Measurements from ENCODE around the gene GAL3ST2.

GAL3ST2 gene

DNA sequence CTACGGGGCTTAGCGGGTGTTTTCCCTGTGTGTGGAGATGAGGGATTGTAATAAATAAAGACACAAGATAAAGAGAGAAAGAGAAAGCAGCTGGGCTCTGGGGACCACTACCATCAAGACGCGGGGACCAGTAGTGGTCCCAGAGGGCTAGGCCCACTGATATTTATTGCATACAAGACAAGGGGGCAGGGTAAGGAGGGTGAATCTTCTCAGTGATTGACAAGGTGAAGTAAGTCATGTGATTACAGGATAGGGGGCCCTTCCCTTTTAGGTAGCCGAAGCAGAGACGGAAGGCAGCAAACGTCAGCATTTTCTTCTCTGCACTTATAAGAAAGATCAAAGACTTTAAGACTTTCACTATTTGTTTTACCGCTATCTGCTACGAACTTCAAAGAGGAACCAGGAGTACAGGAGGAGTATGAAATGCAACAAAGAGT is 4.5 kb upstream of the GAL3ST2 start:
- no peak overlapping the region for H3K4me3 ChIP-seq (ENCODE audit: control insufficient read depth, low read depth, low read length)
- DNase-seq (ENCODE audit: low read depth) = no peak
- TF ChIP-seq, protein P1, sequence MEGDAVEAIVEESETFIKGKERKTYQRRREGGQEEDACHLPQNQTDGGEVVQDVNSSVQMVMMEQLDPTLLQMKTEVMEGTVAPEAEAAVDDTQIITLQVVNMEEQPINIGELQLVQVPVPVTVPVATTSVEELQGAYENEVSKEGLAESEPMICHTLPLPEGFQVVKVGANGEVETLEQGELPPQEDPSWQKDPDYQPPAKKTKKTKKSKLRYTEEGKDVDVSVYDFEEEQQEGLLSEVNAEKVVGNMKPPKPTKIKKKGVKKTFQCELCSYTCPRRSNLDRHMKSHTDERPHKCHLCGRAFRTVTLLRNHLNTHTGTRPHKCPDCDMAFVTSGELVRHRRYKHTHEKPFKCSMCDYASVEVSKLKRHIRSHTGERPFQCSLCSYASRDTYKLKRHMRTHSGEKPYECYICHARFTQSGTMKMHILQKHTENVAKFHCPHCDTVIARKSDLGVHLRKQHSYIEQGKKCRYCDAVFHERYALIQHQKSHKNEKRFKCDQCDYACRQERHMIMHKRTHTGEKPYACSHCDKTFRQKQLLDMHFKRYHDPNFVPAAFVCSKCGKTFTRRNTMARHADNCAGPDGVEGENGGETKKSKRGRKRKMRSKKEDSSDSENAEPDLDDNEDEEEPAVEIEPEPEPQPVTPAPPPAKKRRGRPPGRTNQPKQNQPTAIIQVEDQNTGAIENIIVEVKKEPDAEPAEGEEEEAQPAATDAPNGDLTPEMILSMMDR (conservative IDR thresholded peaks at IDR 0.05; ENCODE audit: control insufficient read depth, insufficient read depth, low read depth, low read length) = no peak

DNA sequence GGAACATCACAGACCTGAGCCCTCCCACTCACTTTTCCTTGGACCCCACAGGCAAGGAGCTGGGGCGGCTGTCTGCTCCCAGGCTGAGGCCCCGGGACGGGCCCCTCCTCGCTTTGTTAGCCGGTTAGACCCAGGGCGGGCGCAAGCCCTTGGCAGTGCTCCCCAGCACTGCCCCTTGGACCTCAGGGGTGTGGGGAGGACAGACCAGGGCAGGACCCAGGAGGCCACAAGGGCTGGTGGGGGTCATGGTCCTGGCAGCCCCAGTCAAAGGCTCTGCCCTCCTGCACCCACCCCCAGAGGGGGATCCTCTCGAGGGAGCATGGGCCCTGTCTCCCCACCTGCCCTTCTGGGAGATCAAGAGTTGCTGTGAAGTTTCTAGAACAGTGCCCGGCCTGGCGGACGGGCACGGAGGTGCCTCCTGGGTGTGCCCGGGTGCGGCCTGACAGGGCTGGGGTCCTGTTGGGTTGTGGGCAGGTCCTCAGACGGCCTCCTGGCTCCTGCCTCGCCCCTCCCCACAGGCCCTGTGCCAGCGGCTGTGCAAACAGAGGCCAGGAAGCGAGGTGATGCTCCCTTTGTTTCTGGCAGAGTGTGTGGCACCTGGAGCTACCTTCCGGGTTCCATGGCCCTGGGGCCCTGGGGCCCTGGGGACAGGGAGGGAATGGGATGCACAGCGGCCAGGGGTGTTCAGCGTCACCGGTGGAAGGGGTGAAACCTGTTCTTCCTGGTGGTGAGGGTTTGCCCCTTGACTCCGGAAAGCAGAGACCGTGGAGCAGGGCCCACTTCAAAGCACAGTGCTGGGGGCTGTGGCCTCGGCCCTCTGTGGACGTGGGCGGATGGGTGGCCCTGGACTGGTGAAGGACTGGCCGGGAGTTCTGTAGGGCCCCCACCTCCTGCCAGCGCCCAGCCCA is 2.9 kb upstream of the GAL3ST2 start:
- DNase-seq (ENCODE audit: low read depth) = no peak
- TF ChIP-seq, protein P1 (conservative IDR thresholded peaks at IDR 0.05; ENCODE audit: control insufficient read depth, insufficient read depth, low read depth, low read length) = no peak
- no peak overlapping the region for H3K4me3 ChIP-seq (ENCODE audit: control insufficient read depth, low read depth, low read length)

DNA sequence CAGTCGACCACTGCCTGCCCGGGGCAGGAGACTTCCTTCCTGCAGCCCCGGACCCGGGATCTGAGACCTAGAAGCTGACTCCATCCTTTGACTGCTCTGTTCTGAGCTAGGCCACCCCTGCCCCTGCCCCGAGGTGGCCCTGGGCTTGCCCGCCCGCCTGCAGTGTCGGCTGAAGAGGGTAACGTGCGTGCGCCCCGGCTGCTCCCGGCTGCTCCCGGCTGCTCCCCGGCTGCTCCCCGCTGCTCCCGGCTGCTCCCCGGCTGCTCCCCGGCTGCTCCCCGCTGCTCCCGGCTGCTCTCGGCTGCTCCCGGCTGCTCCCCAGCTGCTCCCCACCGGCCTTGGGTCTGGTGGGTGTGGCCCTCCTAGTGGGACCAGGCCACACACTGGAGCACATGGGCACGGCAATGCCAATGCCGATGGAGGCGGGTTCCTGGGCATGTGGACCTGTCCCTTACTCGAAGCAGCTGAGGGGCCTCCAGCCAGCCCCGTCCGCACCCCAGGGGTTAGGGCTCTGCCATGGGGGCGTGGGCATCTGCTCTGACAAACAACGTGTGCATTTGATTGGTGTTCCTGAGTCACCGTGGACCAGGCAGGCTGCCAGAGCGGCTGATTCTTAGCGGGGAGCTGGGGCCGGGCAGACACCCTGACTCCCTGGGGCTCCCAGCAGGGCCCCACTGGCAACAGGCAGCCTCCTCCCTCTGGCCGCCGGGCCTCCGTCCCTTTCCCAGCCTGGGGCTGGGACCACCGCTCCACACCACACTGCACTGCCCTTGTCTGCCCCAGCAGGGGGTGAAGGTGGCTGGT is 2.0 kb upstream of the GAL3ST2 start:
- peak; percentile 80 for DNase-seq (ENCODE audit: low read depth)
- TF ChIP-seq, protein P1 (conservative IDR thresholded peaks at IDR 0.05; ENCODE audit: control insufficient read depth, insufficient read depth, low read depth, low read length) = no peak
- no peak overlapping the region for H3K4me3 ChIP-seq (ENCODE audit: control insufficient read depth, low read depth, low read length)

DNA sequence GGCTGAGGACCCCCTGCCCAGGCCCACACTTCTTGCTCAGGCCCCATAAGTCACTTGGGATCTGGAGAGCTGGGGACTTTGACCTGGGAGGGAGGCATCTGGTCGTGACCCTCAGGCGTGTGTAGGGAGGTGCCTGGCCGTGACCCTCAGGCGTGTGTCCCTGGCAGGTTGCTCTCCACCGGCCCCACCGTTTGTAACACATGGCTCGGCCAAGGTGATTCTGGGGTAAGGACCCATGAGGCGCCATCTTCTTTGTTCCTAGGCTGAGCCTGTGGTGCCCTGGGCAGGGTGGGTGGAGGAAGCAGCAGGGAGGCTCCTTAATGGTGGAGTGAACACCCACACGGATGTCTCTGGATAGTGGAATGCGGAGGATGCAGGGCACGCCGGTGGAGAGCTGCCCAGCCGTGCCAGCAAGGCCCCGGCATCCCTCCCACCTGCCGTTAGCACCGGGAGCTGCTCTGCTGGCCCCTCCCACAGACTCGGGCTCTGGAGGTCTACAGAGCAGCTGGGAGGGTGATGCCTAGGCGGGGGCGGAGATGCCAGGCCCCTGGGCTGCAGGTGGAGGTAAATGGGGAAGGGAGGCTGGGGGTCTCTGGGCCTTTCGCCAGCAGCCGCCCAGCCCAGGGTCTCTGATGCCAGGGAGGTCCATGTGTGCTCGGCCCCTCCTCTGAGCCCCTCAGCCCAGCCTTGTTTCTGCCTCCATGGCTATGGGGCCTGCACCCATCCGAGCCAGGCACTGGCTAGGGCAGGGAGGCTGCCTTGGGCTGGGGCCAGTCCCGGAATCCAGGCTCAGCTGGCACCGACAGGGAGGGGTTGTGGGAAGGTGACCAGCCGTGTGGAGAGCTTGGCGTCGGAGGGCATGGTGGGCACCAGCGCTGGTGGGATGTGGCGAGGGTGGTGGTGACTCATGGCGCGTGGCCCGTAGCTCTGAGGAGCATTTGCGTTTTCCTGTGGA is 1.1 kb upstream of the GAL3ST2 start:
- H3K4me3 ChIP-seq (ENCODE audit: control insufficient read depth, low read depth, low read length) = no peak overlapping the region
- TF ChIP-seq, protein P1 (conservative IDR thresholded peaks at IDR 0.05; ENCODE audit: control insufficient read depth, insufficient read depth, low read depth, low read length) = no peak
- DNase-seq (ENCODE audit: low read depth) = no peak

DNA sequence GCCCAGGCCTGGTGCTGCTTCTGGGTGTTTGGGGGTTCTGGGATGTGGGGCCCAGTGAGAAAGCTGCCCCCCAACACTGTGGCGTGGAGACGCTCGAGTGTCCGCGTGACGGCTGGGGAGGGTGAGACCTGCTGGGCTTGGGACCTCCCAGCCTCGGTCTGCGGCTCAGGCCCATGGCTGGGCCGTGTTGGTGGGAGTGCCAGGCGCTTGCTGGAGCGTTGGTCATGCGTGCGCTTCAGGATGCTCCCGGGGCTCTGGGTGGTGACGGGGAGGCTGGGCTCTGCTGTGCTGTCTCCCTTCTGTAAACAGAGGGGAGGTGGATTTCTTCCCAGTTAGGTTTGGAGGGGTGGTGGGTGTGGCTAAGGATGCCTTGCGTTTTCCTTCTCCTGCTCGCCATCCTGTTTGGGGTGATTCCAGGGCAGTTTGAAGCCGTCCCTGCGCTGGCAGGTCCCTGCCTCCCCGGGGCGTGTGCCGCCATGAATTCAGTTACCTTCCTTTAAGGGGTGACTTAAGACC is 606 bp downstream of the GAL3ST2 start:
- no peak for DNase-seq (ENCODE audit: low read depth)
- TF ChIP-seq, protein P1 (conservative IDR thresholded peaks at IDR 0.05; ENCODE audit: control insufficient read depth, insufficient read depth, low read depth, low read length) = no peak

More for the DNA sequence above, 606 bp downstream of the GAL3ST2 start:
- H3K4me3 ChIP-seq (ENCODE audit: control insufficient read depth, low read depth, low read length) = no peak overlapping the region
